ENCODE data around the gene FKBP4. TPM values are rescaled to one million over a fixed set of nuclear protein-coding genes. Genes with fewer than 3 reads are reported as not detected.
A peak's percentile ranks its signal among the peaks of the same experiment; 100 is the strongest.

FKBP4 gene
- total RNA-seq, 1 donor from 2014 or later, result 45.9 TPM

DNA sequence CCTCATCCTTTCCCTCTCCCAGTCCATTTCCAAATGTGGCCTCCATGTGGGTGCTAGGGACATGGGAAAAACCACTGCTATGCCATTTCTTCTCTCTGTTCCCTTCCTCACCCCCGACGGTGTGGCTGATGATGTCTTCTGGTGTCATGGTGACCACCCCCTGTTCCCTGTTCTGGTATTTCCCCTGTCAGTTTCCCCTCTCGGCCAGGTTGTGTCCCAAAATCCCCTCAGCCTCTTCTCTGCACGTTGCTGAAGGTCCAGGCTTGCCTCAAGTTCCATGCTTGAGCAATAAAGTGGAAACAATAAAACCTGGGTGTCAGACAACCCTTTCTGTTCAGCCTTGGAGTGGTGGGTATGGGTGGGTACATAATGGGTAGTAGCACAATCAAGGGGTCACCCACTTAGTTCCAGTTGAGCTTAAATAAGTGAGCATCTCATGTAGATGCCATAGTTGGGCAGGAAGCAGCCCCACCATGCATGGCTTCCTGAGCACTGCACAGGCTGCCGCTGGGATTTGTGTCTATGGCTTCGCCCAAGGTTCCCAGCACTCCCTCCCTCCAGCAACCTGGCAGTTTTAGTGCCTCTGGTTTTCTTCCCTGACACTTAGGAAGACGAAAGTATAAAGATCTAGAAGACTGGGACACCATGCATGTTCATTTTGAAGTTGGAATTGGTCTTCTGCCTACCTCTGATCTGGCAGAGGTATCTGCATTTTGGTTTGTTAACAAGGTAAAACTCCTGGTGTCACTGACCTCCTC lies 9.0 kb downstream of the FKBP4 start:
- intact Hi-C loops (cut with DNase I), result no loop called here
- no peak overlapping the region for H3K4me3 ChIP-seq
- peaks cover 26% of the 10 kb centered on the region for H3K4me1 ChIP-seq
- TF ChIP-seq POLR2AphosphoS5 (IDR thresholded peaks at IDR 0.05; ENCODE audit: insufficient read depth in 1 of 2, low read depth in 1 of 2) (no peak), POLR2A (IDR thresholded peaks at IDR 0.05) (no peak)
- TF ChIP-seq, protein P1, sequence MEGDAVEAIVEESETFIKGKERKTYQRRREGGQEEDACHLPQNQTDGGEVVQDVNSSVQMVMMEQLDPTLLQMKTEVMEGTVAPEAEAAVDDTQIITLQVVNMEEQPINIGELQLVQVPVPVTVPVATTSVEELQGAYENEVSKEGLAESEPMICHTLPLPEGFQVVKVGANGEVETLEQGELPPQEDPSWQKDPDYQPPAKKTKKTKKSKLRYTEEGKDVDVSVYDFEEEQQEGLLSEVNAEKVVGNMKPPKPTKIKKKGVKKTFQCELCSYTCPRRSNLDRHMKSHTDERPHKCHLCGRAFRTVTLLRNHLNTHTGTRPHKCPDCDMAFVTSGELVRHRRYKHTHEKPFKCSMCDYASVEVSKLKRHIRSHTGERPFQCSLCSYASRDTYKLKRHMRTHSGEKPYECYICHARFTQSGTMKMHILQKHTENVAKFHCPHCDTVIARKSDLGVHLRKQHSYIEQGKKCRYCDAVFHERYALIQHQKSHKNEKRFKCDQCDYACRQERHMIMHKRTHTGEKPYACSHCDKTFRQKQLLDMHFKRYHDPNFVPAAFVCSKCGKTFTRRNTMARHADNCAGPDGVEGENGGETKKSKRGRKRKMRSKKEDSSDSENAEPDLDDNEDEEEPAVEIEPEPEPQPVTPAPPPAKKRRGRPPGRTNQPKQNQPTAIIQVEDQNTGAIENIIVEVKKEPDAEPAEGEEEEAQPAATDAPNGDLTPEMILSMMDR (IDR thresholded peaks at IDR 0.05), result no peak
- peaks cover 0 to 59% of the 10 kb centered on the region in 2 donors for H3K36me3 ChIP-seq
- no peak for DNase-seq (ENCODE audit: extremely low spot score in 2 of 2)
- H3K9me3 ChIP-seq, result no peaks in the 10 kb centered on the region
- H3K27ac ChIP-seq, result no peak overlapping the region
- H3K27me3 ChIP-seq, result no peaks in the 10 kb centered on the region

DNA sequence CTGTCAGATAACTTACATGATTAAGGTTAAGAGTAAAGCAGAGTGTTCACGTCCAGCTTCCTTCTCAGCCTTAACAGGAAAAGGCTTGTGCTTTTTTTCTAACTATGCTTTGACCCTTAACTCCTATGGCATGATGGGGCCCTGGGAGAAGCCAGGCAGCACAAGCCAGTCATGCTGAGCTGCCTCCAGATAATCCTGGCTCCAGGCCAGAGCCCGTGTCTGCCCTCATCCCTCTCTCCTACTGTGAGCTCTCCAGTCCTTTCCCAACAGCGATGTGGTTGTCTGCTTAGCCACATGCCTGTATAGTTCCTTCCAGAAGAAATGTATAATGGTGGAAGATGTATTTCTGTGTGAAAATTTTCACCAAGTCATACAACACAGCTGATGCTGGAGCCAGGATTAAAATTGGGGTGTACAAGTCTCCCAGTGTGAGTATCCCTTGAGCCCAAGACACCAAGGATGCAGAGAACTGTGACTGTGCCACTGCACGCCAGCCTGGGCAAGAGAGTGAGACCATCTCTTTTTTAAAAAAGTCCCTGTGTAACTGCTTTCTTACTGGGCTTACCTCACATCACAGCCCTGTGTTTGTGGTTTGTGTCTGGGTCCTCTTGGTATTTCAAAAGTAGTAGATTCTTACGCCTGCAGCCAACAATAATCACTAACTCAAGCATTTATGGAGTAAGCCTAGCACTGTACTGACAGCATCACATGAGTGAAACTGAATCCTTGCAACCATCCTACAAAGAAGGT lies 9.8 kb downstream of the FKBP4 start:
- Histone ChIP-seq H3K27ac (no peak overlapping the region), H3K27me3 (no peaks in the 10 kb centered on the region), H3K4me1 (peaks cover 19% of the 10 kb centered on the region), H3K4me3 (no peak overlapping the region), H3K9me3 (no peaks in the 10 kb centered on the region), H3K36me3 (peaks cover 0 to 53% of the 10 kb centered on the region in 2 donors)
- no peak for DNase-seq (ENCODE audit: extremely low spot score in 2 of 2)
- TF ChIP-seq POLR2AphosphoS5 (IDR thresholded peaks at IDR 0.05; ENCODE audit: insufficient read depth in 1 of 2, low read depth in 1 of 2) (no peak), POLR2A (IDR thresholded peaks at IDR 0.05) (no peak)
- TF ChIP-seq, protein P1 (IDR thresholded peaks at IDR 0.05), result no peak
- intact Hi-C loops (cut with DNase I), result no loop called here

DNA sequence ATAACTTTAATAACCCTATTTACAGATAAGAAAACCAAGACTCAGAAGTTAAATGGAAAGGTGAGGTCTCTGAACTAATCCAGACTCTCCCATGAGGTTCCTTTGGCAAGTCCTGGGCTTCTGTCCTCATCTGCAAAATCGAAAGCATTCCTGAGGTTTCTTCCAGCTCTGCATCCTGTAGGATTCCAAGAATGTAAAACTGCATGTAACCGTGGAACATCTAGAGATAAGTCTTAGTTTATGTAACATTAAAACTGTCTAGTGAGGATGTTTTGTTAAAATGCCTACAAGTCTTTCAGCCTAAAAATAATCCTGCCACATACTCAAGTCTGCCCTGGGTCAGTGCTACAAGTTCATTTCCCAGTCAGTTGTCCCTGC lies 10.4 kb downstream of the FKBP4 start:
- Histone ChIP-seq H3K36me3 (peaks cover 0 to 47% of the 10 kb centered on the region in 2 donors), H3K27me3 (no peaks in the 10 kb centered on the region), H3K27ac (no peak overlapping the region), H3K4me1 (peaks cover 13% of the 10 kb centered on the region), H3K9me3 (no peaks in the 10 kb centered on the region), H3K4me3 (no peak overlapping the region)
- DNase-seq (ENCODE audit: extremely low spot score in 2 of 2), result no peak
- TF ChIP-seq POLR2A (IDR thresholded peaks at IDR 0.05) (no peak), POLR2AphosphoS5 (IDR thresholded peaks at IDR 0.05; ENCODE audit: insufficient read depth in 1 of 2, low read depth in 1 of 2) (no peak)
- TF ChIP-seq, protein P1 (IDR thresholded peaks at IDR 0.05), result no peak
- intact Hi-C loops (cut with DNase I), result no loop called here

DNA sequence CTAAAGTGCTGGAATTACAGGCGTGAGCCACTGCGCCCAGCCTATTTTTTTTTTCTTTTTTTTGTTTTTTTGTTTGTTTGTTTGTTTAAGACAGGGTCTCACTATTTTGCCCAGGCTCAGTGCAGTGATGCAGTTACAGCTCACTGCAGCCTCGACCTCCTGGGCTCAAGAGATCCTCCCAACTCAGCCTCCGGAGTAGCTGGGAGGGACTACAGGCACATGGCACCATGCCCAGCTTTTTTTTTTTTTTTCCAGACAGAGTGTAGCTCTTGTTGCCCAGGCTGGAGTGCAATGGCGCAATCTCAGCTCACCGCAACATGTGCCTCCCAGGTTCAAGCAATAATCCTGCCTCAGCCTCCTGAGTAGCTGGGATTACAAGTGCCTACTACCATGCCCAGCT lies 11.9 kb downstream of the FKBP4 start:
- H3K4me1 ChIP-seq, result peaks cover 5% of the 10 kb centered on the region
- intact Hi-C loops (cut with DNase I), result no loop called here
- H3K36me3 ChIP-seq, result peaks cover 0 to 32% of the 10 kb centered on the region in 2 donors
- no peak for TF ChIP-seq POLR2A (IDR thresholded peaks at IDR 0.05)
- TF ChIP-seq, protein P1 (IDR thresholded peaks at IDR 0.05), result no peak
- no peak for TF ChIP-seq POLR2AphosphoS5 (IDR thresholded peaks at IDR 0.05; ENCODE audit: insufficient read depth in 1 of 2, low read depth in 1 of 2)
- no peaks in the 10 kb centered on the region for H3K27me3 ChIP-seq
- no peak overlapping the region for H3K27ac ChIP-seq
- no peaks in the 10 kb centered on the region for H3K9me3 ChIP-seq
- DNase-seq (ENCODE audit: extremely low spot score in 2 of 2), result no peak
- H3K4me3 ChIP-seq, result no peak overlapping the region

DNA sequence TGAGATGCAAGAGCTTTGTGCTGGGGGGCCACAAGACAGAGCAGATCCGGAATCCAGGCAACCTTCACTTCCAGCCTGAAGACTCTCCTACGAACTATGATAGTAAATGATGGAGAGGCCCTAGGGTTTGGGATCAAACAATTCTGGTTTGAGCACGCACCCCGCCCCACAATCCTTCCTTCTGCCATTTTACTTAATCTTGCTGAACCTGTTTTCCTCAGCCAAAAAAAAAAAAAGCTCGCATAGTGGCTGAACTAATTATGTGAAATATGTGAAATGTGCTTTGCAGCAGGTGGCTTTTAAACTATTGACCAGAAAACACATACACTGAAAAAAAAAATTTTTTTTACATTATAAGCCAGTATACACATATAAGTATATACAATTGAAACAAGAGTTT lies 17.0 kb downstream of the FKBP4 start:
- TF ChIP-seq POLR2AphosphoS5 (IDR thresholded peaks at IDR 0.05; ENCODE audit: insufficient read depth in 1 of 2, low read depth in 1 of 2) (no peak), POLR2A (IDR thresholded peaks at IDR 0.05) (no peak)
- TF ChIP-seq, protein P1 (IDR thresholded peaks at IDR 0.05), result no peak
- Histone ChIP-seq H3K27me3 (no peaks in the 10 kb centered on the region), H3K9me3 (no peaks in the 10 kb centered on the region), H3K4me3 (peak overlapping the region; percentile 70 to 74), H3K36me3 (no peaks in the 10 kb centered on the region), H3K27ac (peak overlapping the region; percentile 93), H3K4me1 (peaks cover 36% of the 10 kb centered on the region)
- no peak for DNase-seq (ENCODE audit: extremely low spot score in 2 of 2)
- intact Hi-C loops (cut with DNase I), result no loop called here

Measured in vagina (tissue), 2 donors.